Measurements from ENCODE around the gene CERK. TPM values are rescaled to one million over a fixed set of nuclear protein-coding genes. Genes with fewer than 3 reads are reported as not detected.

CERK gene
- total RNA-seq, 1 donor from 2014 or later = 50.7 TPM

- Mint-ChIP-seq H3K36me3 (no peaks in the 10 kb centered on the region), H3K27me3 (ENCODE audit: low read depth) (no peaks in the 10 kb centered on the region), H3K4me3 (peak overlapping the region; percentile 38), H3K27ac (peak overlapping the region; percentile 88), H3K4me1 (peaks cover 46% of the 10 kb centered on the region), H3K9me3 (no peaks in the 10 kb centered on the region)
- DNase-seq (ENCODE audit: low spot score in 2 of 2, unreplicated experiment in 2 of 2) = no peak
- no peak for TF ChIP-seq CTCF (IDR thresholded peaks at IDR 0.05; ENCODE audit: unreplicated experiment)
Measured at GRCh38 chr22:46774253-46774979, 36.4 kb upstream of the CERK start.

GRCh38 chr22:46773076-46773475 lies 35.0 kb upstream of the CERK start:
- TF ChIP-seq CTCF (IDR thresholded peaks at IDR 0.05; ENCODE audit: unreplicated experiment) = no peak
- Mint-ChIP-seq H3K4me1 (peaks cover 45% of the 10 kb centered on the region), H3K27ac (peak overlapping the region; percentile 66), H3K27me3 (ENCODE audit: low read depth) (no peaks in the 10 kb centered on the region), H3K4me3 (no peak overlapping the region), H3K9me3 (no peaks in the 10 kb centered on the region), H3K36me3 (no peaks in the 10 kb centered on the region)
- no peak for DNase-seq (ENCODE audit: low spot score in 2 of 2, unreplicated experiment in 2 of 2)

- peaks cover 21% of the 10 kb centered on the region for H3K4me1 Mint-ChIP-seq
- no peak for DNase-seq (ENCODE audit: low spot score in 2 of 2, unreplicated experiment in 2 of 2)
Measured at GRCh38 chr22:46770726-46771125, 32.7 kb upstream of the CERK start.

GRCh38 chr22:46770151-46770641 lies 32.1 kb upstream of the CERK start:
- no peak for DNase-seq (ENCODE audit: low spot score in 2 of 2, unreplicated experiment in 2 of 2)
- TF ChIP-seq CTCF (IDR thresholded peaks at IDR 0.05; ENCODE audit: unreplicated experiment) = no peak
- Mint-ChIP-seq H3K4me1 (peaks cover 16% of the 10 kb centered on the region), H3K9me3 (no peaks in the 10 kb centered on the region), H3K36me3 (no peaks in the 10 kb centered on the region), H3K4me3 (no peak overlapping the region), H3K27me3 (ENCODE audit: low read depth) (no peaks in the 10 kb centered on the region), H3K27ac (no peak overlapping the region)

More at GRCh38 chr22:46770726-46771125, 32.7 kb upstream of the CERK start:
- Mint-ChIP-seq H3K36me3 (no peaks in the 10 kb centered on the region), H3K27me3 (ENCODE audit: low read depth) (no peaks in the 10 kb centered on the region), H3K27ac (peak overlapping the region; percentile 65), H3K9me3 (no peaks in the 10 kb centered on the region), H3K4me3 (no peak overlapping the region)
- no peak for TF ChIP-seq CTCF (IDR thresholded peaks at IDR 0.05; ENCODE audit: unreplicated experiment)

GRCh38 chr22:46769706-46770105 lies 31.7 kb upstream of the CERK start:
- Mint-ChIP-seq H3K36me3 (no peaks in the 10 kb centered on the region), H3K4me3 (no peak overlapping the region), H3K4me1 (peaks cover 11% of the 10 kb centered on the region), H3K9me3 (no peaks in the 10 kb centered on the region), H3K27ac (no peak overlapping the region), H3K27me3 (ENCODE audit: low read depth) (no peaks in the 10 kb centered on the region)
- TF ChIP-seq CTCF (IDR thresholded peaks at IDR 0.05; ENCODE audit: unreplicated experiment) = no peak
- DNase-seq (ENCODE audit: low spot score in 2 of 2, unreplicated experiment in 2 of 2) = no peak

Data from mesothelial cell of epicardium (in vitro differentiated cells).